Esophagus squamous epithelium (tissue), 4 donors: ENCODE measurements around the gene SOX18.

Experiments used
- POLR2A ChIP-seq, 4 donors: fragments of 450-650 bp; IDR thresholded peaks; one replicate each; pipeline ENCODE4 v1.6.1; 2017; ENCODE audit warnings: antibody characterized with exemption in 4 of 4, mild to moderate bottlenecking in 4 of 4, moderate library complexity in 3 of 4
- TF ChIP-seq, protein P1 (sequence below), 6 experiments: fragments of 450-650 bp in 4 of 6; fragments of 200-600 bp in 2 of 6; sonication (generic) in 2 of 6; IDR thresholded peaks; one replicate each; pipeline ENCODE4 v1.5.1; 2016 to 2019; ENCODE audit warnings: antibody characterized with exemption in 6 of 6, mild to moderate bottlenecking in 4 of 6, moderate library complexity in 4 of 6

GRCh38 chr20:64077094-64077493 is 27.7 kb upstream of the SOX18 start:
- no peak for TF ChIP-seq POLR2A (IDR thresholded peaks at IDR 0.05)
- TF ChIP-seq, protein P1, sequence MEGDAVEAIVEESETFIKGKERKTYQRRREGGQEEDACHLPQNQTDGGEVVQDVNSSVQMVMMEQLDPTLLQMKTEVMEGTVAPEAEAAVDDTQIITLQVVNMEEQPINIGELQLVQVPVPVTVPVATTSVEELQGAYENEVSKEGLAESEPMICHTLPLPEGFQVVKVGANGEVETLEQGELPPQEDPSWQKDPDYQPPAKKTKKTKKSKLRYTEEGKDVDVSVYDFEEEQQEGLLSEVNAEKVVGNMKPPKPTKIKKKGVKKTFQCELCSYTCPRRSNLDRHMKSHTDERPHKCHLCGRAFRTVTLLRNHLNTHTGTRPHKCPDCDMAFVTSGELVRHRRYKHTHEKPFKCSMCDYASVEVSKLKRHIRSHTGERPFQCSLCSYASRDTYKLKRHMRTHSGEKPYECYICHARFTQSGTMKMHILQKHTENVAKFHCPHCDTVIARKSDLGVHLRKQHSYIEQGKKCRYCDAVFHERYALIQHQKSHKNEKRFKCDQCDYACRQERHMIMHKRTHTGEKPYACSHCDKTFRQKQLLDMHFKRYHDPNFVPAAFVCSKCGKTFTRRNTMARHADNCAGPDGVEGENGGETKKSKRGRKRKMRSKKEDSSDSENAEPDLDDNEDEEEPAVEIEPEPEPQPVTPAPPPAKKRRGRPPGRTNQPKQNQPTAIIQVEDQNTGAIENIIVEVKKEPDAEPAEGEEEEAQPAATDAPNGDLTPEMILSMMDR (IDR thresholded peaks at IDR 0.05), result no peak
